IMR-90 (cell line): ENCODE results near the gene PID1. TPM values are rescaled to one million over a fixed set of nuclear protein-coding genes. Genes with fewer than 3 reads are reported as not detected.
A peak's percentile ranks its signal among the peaks of the same experiment; 100 is the strongest.

Experiments
- ATAC-seq: fragments of 200-7000 bp; cut with Tn5 transposase; 2 replicates; pipeline ENCODE4 v1.9.1; 2020; ENCODE audit warnings: low read depth, mild to moderate bottlenecking, moderate library complexity
- BruUV-seq: library from RNA; stranded (reverse); fragments of 400-500 nt; replicated peaks from 2 replicates; lab custom pipeline; 2021; lab: Mats Ljungman, UMichigan
- CTCF ChIA-PET: fragments of 300-600 bp; formaldehyde crosslinking; extraction: SDS; loops from one replicate; lab custom pipeline; 2021; ENCODE audit warnings: antibody characterized with exemption; lab: Yijun Ruan, JAX
- POLR2A ChIA-PET: fragments of 300-600 bp; sonication (Branson Sonifier 250); formaldehyde crosslinking; loops from one replicate; lab custom pipeline; 2022; ENCODE audit warnings: antibody characterized with exemption; ENCODE audit not compliant: unreplicated experiment; lab: Charles Lee
- DNase-seq: peaks from one replicate; pipeline ENCODE4 v3.0.0; 2013
- H2AFZ ChIP-seq: replicated peaks from 2 replicates; pipeline ENCODE3; 2013; ENCODE audit warnings: low read length, mild to moderate bottlenecking; ENCODE audit not compliant: poor library complexity
- H2AK5ac ChIP-seq: 2 replicates; pipeline ENCODE4 v1.6.1; 2013; ENCODE audit warnings: low read depth, low read length, inconsistent platforms
- H2AK9ac ChIP-seq: replicated peaks from 2 replicates; pipeline ENCODE3; 2013; ENCODE audit warnings: mild to moderate bottlenecking, low read depth, low read length, moderate library complexity; ENCODE audit not compliant: poor library complexity
- H2BK120ac ChIP-seq: 2 replicates; pipeline ENCODE4 v1.6.1; 2013; ENCODE audit warnings: low read depth, low read length, inconsistent platforms
- H2BK15ac ChIP-seq: 3 replicates; pipeline ENCODE4 v1.6.1; 2013; ENCODE audit warnings: low read depth, low read length, inconsistent platforms
- H2BK20ac ChIP-seq: 2 replicates; pipeline ENCODE4 v1.6.1; 2013; ENCODE audit warnings: low read depth, mild to moderate bottlenecking, inconsistent platforms, low read length, moderate library complexity
- H2BK5ac ChIP-seq: 2 replicates; pipeline ENCODE4 v1.6.1; 2013; ENCODE audit warnings: mild to moderate bottlenecking, low read depth, low read length, inconsistent platforms; ENCODE audit not compliant: poor library complexity, severe bottlenecking
- H3K14ac ChIP-seq: replicated peaks from 2 replicates; pipeline ENCODE4 v1.6.1; 2013; ENCODE audit warnings: low read depth, low read length, inconsistent platforms
- H3K18ac ChIP-seq: 2 replicates; pipeline ENCODE4 v1.6.1; 2013; ENCODE audit warnings: low read depth, low read length, control low read depth
- H3K23ac ChIP-seq: 2 replicates; pipeline ENCODE4 v1.6.1; 2013; ENCODE audit warnings: low read depth, low read length, inconsistent platforms
- H3K27ac ChIP-seq: 2 replicates; pipeline ENCODE4 v1.5.1; 2013; ENCODE audit warnings: mild to moderate bottlenecking, control low read depth, low read length; ENCODE audit not compliant: insufficient read depth
- H3K27me3 ChIP-seq: 2 replicates; pipeline ENCODE4 v1.6.1; 2013; ENCODE audit warnings: low read length; ENCODE audit not compliant: control insufficient read depth, insufficient read depth
- H3K36me3 ChIP-seq: 2 replicates; pipeline ENCODE4 v1.6.1; 2013; ENCODE audit warnings: low read length, mixed read lengths; ENCODE audit not compliant: control insufficient read depth, insufficient read depth
- H3K4ac ChIP-seq: 2 replicates; pipeline ENCODE4 v1.6.1; 2013; ENCODE audit warnings: low read depth, low read length, inconsistent platforms
- H3K4me1 ChIP-seq: 2 replicates; pipeline ENCODE4 v1.6.1; 2013; ENCODE audit warnings: low read length, mixed read lengths; ENCODE audit not compliant: control insufficient read depth, insufficient read depth
- H3K4me2 ChIP-seq: 2 replicates; pipeline ENCODE4 v1.6.1; 2013; ENCODE audit warnings: low read depth, mild to moderate bottlenecking, control low read depth, low read length, moderate library complexity
- H3K4me3 ChIP-seq: 2 replicates; pipeline ENCODE4 v1.5.1; 2013; ENCODE audit warnings: low read depth, mild to moderate bottlenecking, control low read depth, low read length, moderate library complexity; ENCODE audit not compliant: insufficient read depth
- H3K56ac ChIP-seq: 2 replicates; pipeline ENCODE4 v1.6.1; 2013; ENCODE audit warnings: low read length, inconsistent platforms; ENCODE audit not compliant: insufficient read depth; ENCODE audit errors: extremely low read depth
- H3K79me1 ChIP-seq, 2 experiments: 2 replicates each; pipeline ENCODE4 v1.6.1; 2013; ENCODE audit warnings: low read length in 2 of 2, inconsistent platforms in 1 of 2, low read depth in 1 of 2
- H3K9ac ChIP-seq: 2 replicates; pipeline ENCODE4 v1.6.1; 2013; ENCODE audit warnings: low read depth, low read length, control low read depth
- H3K9me1 ChIP-seq: 2 replicates; pipeline ENCODE4 v1.6.1; 2013; ENCODE audit warnings: low read length, inconsistent platforms; ENCODE audit not compliant: insufficient read depth
- H3K9me3 ChIP-seq: 2 replicates; pipeline ENCODE4 v1.6.1; 2013; ENCODE audit warnings: low read length; ENCODE audit not compliant: control insufficient read depth, insufficient read depth
- H4K20me1 ChIP-seq: 2 replicates; pipeline ENCODE4 v1.6.1; 2013; ENCODE audit warnings: low read length, inconsistent platforms; ENCODE audit not compliant: insufficient read depth
- H4K5ac ChIP-seq: 2 replicates; pipeline ENCODE4 v1.6.1; 2013; ENCODE audit warnings: mild to moderate bottlenecking, low read depth, low read length, control low read depth
- H4K8ac ChIP-seq, 2 experiments: 2 replicates each; pipeline ENCODE4 v1.6.1; 2013; ENCODE audit warnings: low read depth in 2 of 2, low read length in 2 of 2, control low read depth in 1 of 2, inconsistent platforms in 1 of 2
- H4K91ac ChIP-seq: 2 replicates; pipeline ENCODE4 v1.6.1; 2013; ENCODE audit warnings: low read depth, low read length, inconsistent platforms; ENCODE audit not compliant: insufficient read depth
- ELK1 ChIP-seq: fragments of 150-350 bp; IDR thresholded peaks from 2 replicates; pipeline ENCODE4 v1.6.1; 2016; ENCODE audit warnings: low read depth, mild to moderate bottlenecking, low read length, moderate library complexity, borderline replicate concordance
- MAZ ChIP-seq: IDR thresholded peaks from 2 replicates; pipeline ENCODE4 v1.6.1; 2012; ENCODE audit warnings: low read depth, mild to moderate bottlenecking, low read length, improper control_type of control experiment, moderate library complexity, borderline replicate concordance
- RCOR1 ChIP-seq: IDR thresholded peaks from 2 replicates; pipeline ENCODE4 v1.6.1; 2012; ENCODE audit warnings: mild to moderate bottlenecking, low read length, improper control_type of control experiment; ENCODE audit not compliant: insufficient replicate concordance
- WGBS, 2 experiments: methylation state at CpG; one replicate each; pipeline versions ENCODE4 v1.1.5 to v1.1.7; 2013; ENCODE audit warnings: missing lambda C conversion rate in 2 of 2; ENCODE audit not compliant: insufficient read length in 1 of 2; ENCODE audit errors: extremely low coverage in 2 of 2; 5-methylcytosine and 5-hydroxymethylcytosine counted together
- dilution Hi-C: fragments of 300-500 bp; cut with HindIII; formaldehyde crosslinking; loops from one replicate; pipeline ENCODE4 v1.14.3; 2018; ENCODE audit warnings: low sequenced_read_pairs; ENCODE audit not compliant: unreplicated experiment
- in situ Hi-C: fragments of 300-500 bp; cut with MboI; formaldehyde crosslinking; loops from 3 replicates; pipeline ENCODE4 v1.14.3; 2019; ENCODE audit warnings: low sequenced_read_pairs, inconsistent platforms, mixed read lengths
- intact Hi-C: fragments of 100-400 bp; cut with micrococcal nuclease; formaldehyde crosslinking; loops from 2 replicates; pipeline ENCODE4 v1.10.0; 2022
- polyA plus RNA-seq, 3 experiments: library from polyadenylated mRNA; depleted of rRNA; stranded (reverse); fragments of >200 nt; gene quantifications; 2 replicates each; pipeline ENCODE4 v1.2.3, GENCODE V29; 2012; ENCODE audit warnings: low replicate concordance in 1 of 3
- total RNA-seq: library from RNA; depleted of rRNA; stranded (reverse); fragments of >200 nt; gene quantifications from 2 replicates; pipeline ENCODE4 v1.2.3, GENCODE V29; 2012

The PID1 gene
- total and polyA plus RNA-seq, 2 of the 4 experiments (the other 2 are of a cell fraction) = 0.90 to 1.9 TPM

GRCh38 chr2:229090225-229090624, 180.9 kb downstream of the PID1 start:
- H4K8ac ChIP-seq = no peak overlapping the region
- H2AK9ac ChIP-seq = no peak overlapping the region
- H3K27ac ChIP-seq = no peak overlapping the region
- no peak overlapping the region for H3K14ac ChIP-seq
- ChIA-PET POLR2A (no interaction called here), CTCF (no interaction called here)
- H4K5ac ChIP-seq = no peak overlapping the region
- no peak overlapping the region for H3K23ac ChIP-seq
- no peak overlapping the region for H4K91ac ChIP-seq
- no peak overlapping the region for H2AK5ac ChIP-seq
- no peak for TF ChIP-seq ELK1
- TF ChIP-seq RCOR1 = no peak
- TF ChIP-seq MAZ = no peak
- in situ Hi-C loops (no loop called here), dilution Hi-C loops (no loop called here), intact Hi-C loops (no loop called here)
- H3K4me1 ChIP-seq = no peaks in the 10 kb centered on the region
- H3K4ac ChIP-seq = no peak overlapping the region
- H2BK20ac ChIP-seq = no peak overlapping the region
- DNase-seq (peak; percentile 2), ATAC-seq (no peak)
- H2BK120ac ChIP-seq = no peak overlapping the region
- no peaks in the 10 kb centered on the region for H3K36me3 ChIP-seq
- BruUV-seq = no TSS peak
- H3K4me3 ChIP-seq = no peak overlapping the region
- no peaks in the 10 kb centered on the region for H4K20me1 ChIP-seq
- H3K9me1 ChIP-seq = no peaks in the 10 kb centered on the region
- H3K79me1 ChIP-seq = no peaks in the 10 kb centered on the region
- no peak overlapping the region for H2BK15ac ChIP-seq
- no peak overlapping the region for H3K56ac ChIP-seq
- WGBS, 2 experiments = 40% methylated on average over 1 of the region's 2 CpGs; no CpG with 5 or more reads in 1 of the 2 experiments
- no peak overlapping the region for H3K9ac ChIP-seq
- H3K18ac ChIP-seq = no peak overlapping the region
- no peaks in the 10 kb centered on the region; the same call in 1 of the 2 replicates for H3K9me3 ChIP-seq
- H2AFZ ChIP-seq = no peak overlapping the region
- H3K27me3 ChIP-seq = no peaks in the 10 kb centered on the region
- no peak overlapping the region for H3K4me2 ChIP-seq
- no peak overlapping the region for H2BK5ac ChIP-seq
